ENCODE data around the gene TCF4. TPM values are rescaled to one million over a fixed set of nuclear protein-coding genes. Genes with fewer than 3 reads are reported as not detected.

The TCF4 gene
- polyA plus RNA-seq, 1 of the 3 experiments (the other 2 are of a cell fraction), result 39.1 TPM

GRCh38 chr18:55508651-55509050 is 79.3 kb downstream of the TCF4 start:
- Histone ChIP-seq H3K9ac (peak overlapping the region; percentile 79; the same call in 1 of the 2 replicates), H3K27ac (ENCODE audit: low read depth in 2 of 2, low read length in 1 of 2) (peak overlapping the region; percentile 92 to 97), H3K79me2 (ENCODE audit: insufficient read depth) (peaks cover 79% of the 10 kb centered on the region), H3K4me1 (ENCODE audit: control insufficient read depth in 1 of 2, insufficient read depth in 2 of 2, low read depth in 1 of 2, low read length in 1 of 2) (peaks cover 10 to 30% of the 10 kb centered on the region in 2 experiments; a peak in 2 of 4 replicates), H3K9me2 (no peaks in the 10 kb centered on the region), H3F3A (replicated peaks; ENCODE audit: insufficient read depth) (peaks cover 35% of the 10 kb centered on the region), H3K27me3 (ENCODE audit: insufficient read depth) (no peaks in the 10 kb centered on the region), H3K9me3 (no peaks in the 10 kb centered on the region), H3K4me3 (ENCODE audit: low read depth in 2 of 2, low read length in 1 of 2) (no peak overlapping the region), H2AFZ (ENCODE audit: low read depth) (no peak overlapping the region), H3K36me3 (replicated peaks in 1 of 2; ENCODE audit: control insufficient read depth in 1 of 2, insufficient read depth in 2 of 2, low read length in 1 of 2) (no peaks in the 10 kb centered on the region), H3K4me2 (peak overlapping the region; percentile 1; the same call in 1 of the 2 replicates), H4K20me1 (ENCODE audit: insufficient read depth) (no peaks in the 10 kb centered on the region)
- no peak for DNase-seq
- CTCF ChIA-PET, result interaction anchor here (0.8 kb wide), 1 partner anchor 39 kb away, joined by 3 read pairs; no protein-coding TSS in a partner anchor
- no peak for TF ChIP-seq ELF1 (IDR thresholded peaks at IDR 0.05)
- TF ChIP-seq SMC3 (IDR thresholded peaks at IDR 0.05; ENCODE audit: low read depth, low read length), result no peak
- no peak for TF ChIP-seq GABPA (IDR thresholded peaks at IDR 0.05; ENCODE audit: low read depth)
- POLR2A ChIA-PET, result no interaction called here
- WGBS (ENCODE audit: low lambda C conversion rate), result 74% methylated on average over 4 of the region's 4 CpGs

- Histone ChIP-seq H3K4me3 (ENCODE audit: low read depth in 2 of 2, low read length in 1 of 2) (no peak overlapping the region), H3K36me3 (replicated peaks in 1 of 2; ENCODE audit: control insufficient read depth in 1 of 2, insufficient read depth in 2 of 2, low read length in 1 of 2) (no peaks in the 10 kb centered on the region), H4K20me1 (ENCODE audit: insufficient read depth) (no peaks in the 10 kb centered on the region), H3K9me2 (no peaks in the 10 kb centered on the region), H3K9ac (no peak overlapping the region), H3K79me2 (ENCODE audit: insufficient read depth) (peaks cover 84% of the 10 kb centered on the region), H3K4me1 (ENCODE audit: control insufficient read depth in 1 of 2, insufficient read depth in 2 of 2, low read depth in 1 of 2, low read length in 1 of 2) (peaks cover 9 to 34% of the 10 kb centered on the region in 2 experiments; a peak in 2 of 4 replicates), H3F3A (replicated peaks; ENCODE audit: insufficient read depth) (peaks cover 41% of the 10 kb centered on the region), H3K9me3 (no peaks in the 10 kb centered on the region), H3K27me3 (ENCODE audit: insufficient read depth) (no peaks in the 10 kb centered on the region), H2AFZ (ENCODE audit: low read depth) (no peak overlapping the region), H3K4me2 (no peak overlapping the region), H3K27ac (ENCODE audit: low read depth in 2 of 2, low read length in 1 of 2) (peak overlapping the region; percentile 1 to 21; a peak in 2 of 4 replicates)
- no peak for DNase-seq
- ChIA-PET POLR2A (no interaction called here), CTCF (no interaction called here)
- no peak for TF ChIP-seq USF2 (IDR thresholded peaks at IDR 0.05; ENCODE audit: borderline replicate concordance, low read depth, low read length)
- no peak for TF ChIP-seq USF1 (IDR thresholded peaks at IDR 0.05; ENCODE audit: borderline replicate concordance, low read depth)
- 59% methylated on average over 1 of the region's 1 CpG for WGBS (ENCODE audit: low lambda C conversion rate)
Measured at GRCh38 chr18:55506074-55506473, 81.9 kb downstream of the TCF4 start.

GRCh38 chr18:55504808-55505207 is 83.2 kb downstream of the TCF4 start:
- 95% methylated on average over 2 of the region's 2 CpGs for WGBS (ENCODE audit: low lambda C conversion rate)
- POLR2A ChIA-PET, result no interaction called here
- no peak for TF ChIP-seq ELF1 (IDR thresholded peaks at IDR 0.05)
- no peak for TF ChIP-seq REST (IDR thresholded peaks at IDR 0.05; ENCODE audit: low read depth, low read length)
- no peak for TF ChIP-seq NRF1 (IDR thresholded peaks at IDR 0.05; ENCODE audit: low read depth, low read length)
- TF ChIP-seq SIN3A (IDR thresholded peaks at IDR 0.05; ENCODE audit: borderline replicate concordance, low read depth, low read length), result no peak
- TF ChIP-seq POLR2AphosphoS5 (IDR thresholded peaks at IDR 0.05; ENCODE audit: low read depth, low read length), result no peak
- no peak for TF ChIP-seq FOXJ3 (CRISPR knock-in tag; IDR thresholded peaks at IDR 0.05)
- TF ChIP-seq JUND (IDR thresholded peaks at IDR 0.05), result no peak
- TF ChIP-seq MXI1 (IDR thresholded peaks at IDR 0.05; ENCODE audit: low read depth, low read length), result no peak
- TF ChIP-seq YY1 (IDR thresholded peaks at IDR 0.05; ENCODE audit: low read depth), result no peak
- TF ChIP-seq TAF1 (IDR thresholded peaks at IDR 0.05; ENCODE audit: borderline replicate concordance, low read depth, low read length), result no peak
- TF ChIP-seq CHD2 (IDR thresholded peaks at IDR 0.05; ENCODE audit: low read length, partially characterized antibody), result no peak
- TF ChIP-seq NFIC (IDR thresholded peaks at IDR 0.05; ENCODE audit: borderline replicate concordance), result no peak

More at GRCh38 chr18:55504808-55505207, 83.2 kb downstream of the TCF4 start:
- Histone ChIP-seq H3K27me3 (ENCODE audit: insufficient read depth) (no peaks in the 10 kb centered on the region), H3K9me3 (no peaks in the 10 kb centered on the region), H3K27ac (ENCODE audit: low read depth in 2 of 2, low read length in 1 of 2) (no peak overlapping the region), H3K36me3 (replicated peaks in 1 of 2; ENCODE audit: control insufficient read depth in 1 of 2, insufficient read depth in 2 of 2, low read length in 1 of 2) (no peaks in the 10 kb centered on the region), H3K79me2 (ENCODE audit: insufficient read depth) (peaks cover 88% of the 10 kb centered on the region), H3K4me3 (ENCODE audit: low read depth in 2 of 2, low read length in 1 of 2) (no peak overlapping the region), H3K4me1 (ENCODE audit: control insufficient read depth in 1 of 2, insufficient read depth in 2 of 2, low read depth in 1 of 2, low read length in 1 of 2) (peaks cover 5 to 44% of the 10 kb centered on the region in 2 experiments; a peak in 2 of 4 replicates), H3K4me2 (no peak overlapping the region), H4K20me1 (ENCODE audit: insufficient read depth) (no peaks in the 10 kb centered on the region), H2AFZ (ENCODE audit: low read depth) (no peak overlapping the region), H3K9ac (no peak overlapping the region), H3F3A (replicated peaks; ENCODE audit: insufficient read depth) (peaks cover 40% of the 10 kb centered on the region), H3K9me2 (no peaks in the 10 kb centered on the region)
- CTCF ChIA-PET, result no interaction called here
- no peak for DNase-seq
